Measurements from ENCODE around the gene TMEM170B.

TMEM170B gene

DNA sequence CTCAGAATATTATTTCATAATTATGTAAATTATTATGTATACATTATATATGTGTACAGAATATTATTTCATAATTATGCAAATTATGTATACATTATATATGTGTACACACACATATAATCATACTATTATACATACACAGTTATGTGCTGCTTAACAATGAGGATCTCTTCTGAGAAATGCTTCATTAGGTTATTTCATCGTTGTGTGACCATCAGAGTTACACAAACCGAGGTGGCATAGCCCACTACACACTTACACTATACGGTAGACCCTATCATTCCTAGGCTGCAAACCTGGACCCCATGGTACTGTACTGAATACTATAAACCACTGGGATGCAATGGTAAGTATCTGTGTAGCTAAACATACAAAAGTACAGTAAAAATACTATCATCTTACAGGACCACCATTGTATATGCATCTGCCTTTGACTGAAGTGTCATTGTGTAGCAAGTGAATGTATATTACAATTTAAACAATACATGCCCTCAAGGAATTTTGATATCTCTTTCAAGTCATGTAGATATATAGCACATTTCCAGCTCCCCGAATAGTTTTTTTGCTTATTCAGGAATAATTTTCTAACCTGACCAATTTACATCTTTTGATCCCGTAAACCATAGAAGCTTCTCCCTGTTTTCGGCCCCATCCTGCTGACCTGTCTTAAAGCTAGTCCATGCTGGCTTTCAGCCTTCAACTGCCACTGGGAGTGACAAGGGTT is 71.2 kb downstream of the TMEM170B start:
- Mint-ChIP-seq H3K9me3 (no peaks in the 10 kb centered on the region), H3K36me3 (ENCODE audit: low read depth) (no peaks in the 10 kb centered on the region), H3K27me3 (peaks cover 4% of the 10 kb centered on the region), H3K4me1 (no peaks in the 10 kb centered on the region), H3K27ac (no peak overlapping the region), H3K4me3 (no peak overlapping the region)
- DNase-seq, result no peak
- ATAC-seq, result no peak

- peaks cover 4% of the 10 kb centered on the region for H3K27me3 Mint-ChIP-seq
- DNase-seq (no peak), ATAC-seq (no peak)
- H3K36me3 Mint-ChIP-seq (ENCODE audit: low read depth), result no peaks in the 10 kb centered on the region
- H3K27ac Mint-ChIP-seq, result no peak overlapping the region
- H3K9me3 Mint-ChIP-seq, result no peaks in the 10 kb centered on the region
- no peak overlapping the region for H3K4me3 Mint-ChIP-seq
- no peaks in the 10 kb centered on the region for H3K4me1 Mint-ChIP-seq
These were observed 71.9 kb downstream of the TMEM170B start for GRCh38 chr6:11609324-11610071.

DNA sequence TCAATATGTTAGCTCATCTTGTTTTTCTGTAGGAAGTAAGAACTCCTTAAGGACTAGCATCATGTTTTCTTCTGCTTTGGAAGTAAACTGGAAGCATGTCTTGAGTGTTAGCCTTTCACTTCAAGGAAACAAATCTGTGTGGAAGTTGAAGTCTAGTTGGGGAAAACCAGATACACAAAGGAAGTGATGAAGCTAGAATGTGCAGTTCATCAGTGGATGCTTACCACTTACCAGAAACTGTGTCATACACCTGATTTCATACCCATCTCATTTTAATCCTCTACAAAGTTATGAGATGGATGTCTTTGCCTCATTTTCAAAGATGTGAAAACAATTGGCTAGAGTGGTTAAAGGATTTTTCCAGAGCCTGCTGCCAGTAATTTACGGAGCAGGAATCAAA is 75.8 kb downstream of the TMEM170B start:
- Mint-ChIP-seq H3K36me3 (ENCODE audit: low read depth) (no peaks in the 10 kb centered on the region), H3K27ac (no peak overlapping the region), H3K27me3 (no peaks in the 10 kb centered on the region), H3K4me1 (no peaks in the 10 kb centered on the region), H3K4me3 (no peak overlapping the region), H3K9me3 (no peaks in the 10 kb centered on the region)
- DNase-seq (no peak), ATAC-seq (no peak)

GRCh38 chr6:11613858-11614257 is 76.3 kb downstream of the TMEM170B start:
- Mint-ChIP-seq H3K4me3 (no peak overlapping the region), H3K27ac (no peak overlapping the region), H3K27me3 (no peaks in the 10 kb centered on the region), H3K36me3 (ENCODE audit: low read depth) (no peaks in the 10 kb centered on the region), H3K4me1 (no peaks in the 10 kb centered on the region), H3K9me3 (no peaks in the 10 kb centered on the region)
- ATAC-seq, result no peak
- DNase-seq, result no peak

- Mint-ChIP-seq H3K36me3 (ENCODE audit: low read depth) (no peaks in the 10 kb centered on the region), H3K4me3 (no peak overlapping the region)
These were observed 77.1 kb downstream of the TMEM170B start for GRCh38 chr6:11614534-11615213.

DNA sequence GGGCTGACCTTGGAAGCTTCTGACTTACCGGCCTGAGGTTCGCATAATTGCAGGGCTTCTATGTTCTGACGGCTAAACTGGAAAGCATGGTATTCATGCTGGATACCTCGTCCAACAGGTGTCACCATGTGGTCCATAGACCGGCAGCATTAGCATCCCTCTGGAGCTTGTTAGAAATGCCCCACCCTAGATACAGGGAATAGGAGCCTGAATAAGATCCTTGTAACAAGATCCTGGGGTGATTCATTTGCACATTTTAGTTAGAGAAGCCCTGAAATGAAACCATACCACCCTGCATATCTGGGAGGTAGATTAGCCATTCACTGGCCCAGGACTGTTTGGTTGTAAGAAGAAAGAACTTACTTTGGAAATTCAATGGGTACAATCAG is 77.7 kb downstream of the TMEM170B start:
- no peak for ATAC-seq
- Mint-ChIP-seq H3K27me3 (no peaks in the 10 kb centered on the region), H3K27ac (no peak overlapping the region), H3K9me3 (no peaks in the 10 kb centered on the region), H3K4me1 (no peaks in the 10 kb centered on the region), H3K4me3 (no peak overlapping the region), H3K36me3 (ENCODE audit: low read depth) (no peaks in the 10 kb centered on the region)
- DNase-seq, result no peak

More at GRCh38 chr6:11614534-11615213, 77.1 kb downstream of the TMEM170B start:
- no peaks in the 10 kb centered on the region for H3K9me3 Mint-ChIP-seq
- H3K27ac Mint-ChIP-seq, result no peak overlapping the region
- ATAC-seq (no peak), DNase-seq (no peak)
- no peaks in the 10 kb centered on the region for H3K27me3 Mint-ChIP-seq
- H3K4me1 Mint-ChIP-seq, result no peaks in the 10 kb centered on the region

- H3K4me1 Mint-ChIP-seq, result no peaks in the 10 kb centered on the region
- no peak overlapping the region for H3K27ac Mint-ChIP-seq
- ATAC-seq (no peak), DNase-seq (no peak)
- H3K4me3 Mint-ChIP-seq, result no peak overlapping the region
- H3K9me3 Mint-ChIP-seq, result no peaks in the 10 kb centered on the region
- H3K36me3 Mint-ChIP-seq (ENCODE audit: low read depth), result no peaks in the 10 kb centered on the region
- H3K27me3 Mint-ChIP-seq, result no peaks in the 10 kb centered on the region
These were observed 78.7 kb downstream of the TMEM170B start for GRCh38 chr6:11616200-11616611.

GRCh38 chr6:11618533-11618932 is 81.0 kb downstream of the TMEM170B start:
- ATAC-seq (no peak), DNase-seq (no peak)
- Mint-ChIP-seq H3K4me3 (no peak overlapping the region), H3K27ac (no peak overlapping the region), H3K27me3 (no peaks in the 10 kb centered on the region), H3K9me3 (no peaks in the 10 kb centered on the region), H3K36me3 (ENCODE audit: low read depth) (no peaks in the 10 kb centered on the region), H3K4me1 (no peaks in the 10 kb centered on the region)

DNA sequence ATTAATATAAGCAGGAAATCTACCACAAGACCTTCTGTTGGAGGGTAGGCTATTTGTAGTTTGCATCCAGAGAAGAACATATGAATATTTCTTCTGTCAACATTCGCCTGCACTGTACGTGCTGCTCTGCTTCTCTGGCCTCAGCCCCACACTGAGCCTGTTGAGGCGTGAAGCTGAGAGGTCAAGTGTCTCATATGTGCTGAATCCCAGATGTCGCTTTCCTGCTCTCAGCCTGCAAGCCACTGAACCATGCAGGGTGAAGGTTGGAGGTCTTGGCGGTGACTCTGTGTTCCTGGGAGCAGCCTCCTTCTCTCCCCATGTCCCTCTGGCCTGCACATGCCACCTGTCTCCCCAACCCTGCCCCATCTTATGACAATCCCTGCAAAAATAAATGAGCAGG is 83.6 kb downstream of the TMEM170B start:
- Mint-ChIP-seq H3K4me3 (no peak overlapping the region), H3K27me3 (peaks cover 3% of the 10 kb centered on the region), H3K4me1 (no peaks in the 10 kb centered on the region), H3K27ac (no peak overlapping the region), H3K36me3 (ENCODE audit: low read depth) (no peaks in the 10 kb centered on the region), H3K9me3 (no peaks in the 10 kb centered on the region)
- no peak for DNase-seq
- ATAC-seq, result no peak

DNA sequence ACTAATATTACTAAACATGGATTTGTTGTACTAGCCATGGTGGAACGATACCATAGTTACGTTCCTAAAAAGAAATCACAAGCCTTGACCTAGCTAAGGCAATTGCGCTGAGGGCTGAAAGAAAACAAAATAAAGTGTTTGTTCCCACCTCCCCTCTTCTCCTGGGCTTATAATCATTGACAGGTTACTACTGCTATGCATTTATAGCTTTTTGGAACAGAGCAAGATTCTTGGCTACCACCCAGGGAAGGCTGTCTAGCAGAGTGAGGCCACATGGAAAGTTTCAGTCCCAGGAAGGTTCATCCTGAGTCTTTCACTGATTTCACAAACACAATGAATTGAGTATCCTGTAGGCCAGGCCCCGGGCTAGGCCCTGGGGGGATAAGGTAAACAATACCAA is 84.6 kb downstream of the TMEM170B start:
- Mint-ChIP-seq H3K9me3 (no peaks in the 10 kb centered on the region), H3K27ac (no peak overlapping the region)
- no peak for ATAC-seq

GRCh38 chr6:11623272-11623671 is 85.7 kb downstream of the TMEM170B start:
- ATAC-seq (no peak), DNase-seq (no peak)
- no peaks in the 10 kb centered on the region for H3K4me1 Mint-ChIP-seq
- peaks cover 3% of the 10 kb centered on the region for H3K27me3 Mint-ChIP-seq
- no peak overlapping the region for H3K27ac Mint-ChIP-seq
- H3K4me3 Mint-ChIP-seq, result no peak overlapping the region
- no peaks in the 10 kb centered on the region for H3K36me3 Mint-ChIP-seq (ENCODE audit: low read depth)
- H3K9me3 Mint-ChIP-seq, result no peaks in the 10 kb centered on the region

More for the DNA sequence above, 84.6 kb downstream of the TMEM170B start:
- no peak for DNase-seq
- H3K36me3 Mint-ChIP-seq (ENCODE audit: low read depth), result no peaks in the 10 kb centered on the region
- peaks cover 3% of the 10 kb centered on the region for H3K27me3 Mint-ChIP-seq
- no peak overlapping the region for H3K4me3 Mint-ChIP-seq
- H3K4me1 Mint-ChIP-seq, result no peaks in the 10 kb centered on the region

- H3K27me3 Mint-ChIP-seq, result peaks cover 3% of the 10 kb centered on the region
- H3K4me1 Mint-ChIP-seq, result no peaks in the 10 kb centered on the region
- DNase-seq (no peak), ATAC-seq (no peak)
- H3K27ac Mint-ChIP-seq, result no peak overlapping the region
- no peak overlapping the region for H3K4me3 Mint-ChIP-seq
- no peaks in the 10 kb centered on the region for H3K9me3 Mint-ChIP-seq
- no peaks in the 10 kb centered on the region for H3K36me3 Mint-ChIP-seq (ENCODE audit: low read depth)
These were observed 87.8 kb downstream of the TMEM170B start for GRCh38 chr6:11625302-11625701.

DNA sequence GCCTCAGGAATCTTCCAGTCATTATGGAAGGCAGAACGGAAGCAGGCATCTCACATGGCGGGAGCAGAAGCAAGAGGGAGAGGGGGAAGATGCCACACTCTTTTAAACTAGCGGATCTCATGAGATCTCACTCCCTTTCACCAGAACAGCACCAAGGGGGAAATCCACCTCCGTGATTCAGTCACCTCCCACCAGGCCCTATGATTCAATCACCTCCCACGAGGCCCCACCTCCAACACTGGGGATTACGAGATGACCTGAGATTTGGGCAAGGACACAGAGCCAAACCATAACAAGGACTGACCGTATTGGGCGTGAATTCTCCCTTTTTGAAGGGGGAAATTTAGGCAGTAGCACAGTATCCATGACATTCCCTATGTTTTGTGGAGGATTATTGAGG is 88.8 kb downstream of the TMEM170B start:
- H3K27ac Mint-ChIP-seq, result no peak overlapping the region
- H3K4me1 Mint-ChIP-seq, result no peaks in the 10 kb centered on the region
- DNase-seq, result no peak
- no peak for ATAC-seq
- no peaks in the 10 kb centered on the region for H3K36me3 Mint-ChIP-seq (ENCODE audit: low read depth)
- no peaks in the 10 kb centered on the region for H3K9me3 Mint-ChIP-seq
- peaks cover 3% of the 10 kb centered on the region for H3K27me3 Mint-ChIP-seq
- H3K4me3 Mint-ChIP-seq, result no peak overlapping the region

GRCh38 chr6:11628562-11628961 is 91.0 kb downstream of the TMEM170B start:
- no peak overlapping the region for H3K4me3 Mint-ChIP-seq
- peaks cover 3% of the 10 kb centered on the region for H3K27me3 Mint-ChIP-seq
- no peaks in the 10 kb centered on the region for H3K9me3 Mint-ChIP-seq
- no peaks in the 10 kb centered on the region for H3K36me3 Mint-ChIP-seq (ENCODE audit: low read depth)
- H3K27ac Mint-ChIP-seq, result no peak overlapping the region
- DNase-seq, result no peak
- no peak for ATAC-seq
- no peaks in the 10 kb centered on the region for H3K4me1 Mint-ChIP-seq

GRCh38 chr6:11631008-11631407 is 93.5 kb downstream of the TMEM170B start:
- Mint-ChIP-seq H3K4me3 (no peak overlapping the region), H3K9me3 (no peaks in the 10 kb centered on the region)
- ATAC-seq, result no peak

More at GRCh38 chr6:11631008-11631407, 93.5 kb downstream of the TMEM170B start:
- Mint-ChIP-seq H3K36me3 (ENCODE audit: low read depth) (no peaks in the 10 kb centered on the region), H3K27ac (no peak overlapping the region), H3K27me3 (no peaks in the 10 kb centered on the region), H3K4me1 (no peaks in the 10 kb centered on the region)
- no peak for DNase-seq
